Activated naive CD4-positive, alpha-beta T cell (primary cell): ENCODE data around the gene RHEX.
"Not testable (repeated sequence)": the region's sequence is repeated elsewhere in the genome, so short reads cannot be mapped to it uniquely, and the experiment has no call there.

Source experiments
- DNase-seq, 4 experiments: peaks; one replicate each; lab custom pipeline; 2025; lab: John Stamatoyannopoulos, UW

The RHEX gene

DNA sequence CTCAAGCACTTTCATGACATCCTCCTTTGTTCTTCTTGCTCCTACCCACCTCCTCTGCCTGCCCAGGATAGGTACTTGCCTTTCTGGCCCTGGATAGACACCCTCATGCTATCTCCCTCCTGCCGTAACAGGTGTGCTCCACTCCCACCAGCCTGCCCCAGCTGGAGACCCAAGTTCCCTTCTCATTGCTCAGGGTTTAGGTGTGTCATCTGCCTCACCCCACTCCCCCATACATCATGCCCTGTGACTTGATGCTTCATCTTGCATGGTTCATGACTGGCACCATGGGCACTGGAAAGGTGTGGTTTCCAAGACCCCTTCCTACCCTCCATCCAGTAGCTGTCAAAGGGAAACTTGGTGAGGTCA is 5.9 kb downstream of the RHEX start:
- no peak for DNase-seq

- no peak for DNase-seq
These were observed 6.5 kb downstream of the RHEX start for GRCh38 chr1:206059355-206059915.

GRCh38 chr1:206060844-206061243 is 7.9 kb downstream of the RHEX start:
- DNase-seq = no peak

DNA sequence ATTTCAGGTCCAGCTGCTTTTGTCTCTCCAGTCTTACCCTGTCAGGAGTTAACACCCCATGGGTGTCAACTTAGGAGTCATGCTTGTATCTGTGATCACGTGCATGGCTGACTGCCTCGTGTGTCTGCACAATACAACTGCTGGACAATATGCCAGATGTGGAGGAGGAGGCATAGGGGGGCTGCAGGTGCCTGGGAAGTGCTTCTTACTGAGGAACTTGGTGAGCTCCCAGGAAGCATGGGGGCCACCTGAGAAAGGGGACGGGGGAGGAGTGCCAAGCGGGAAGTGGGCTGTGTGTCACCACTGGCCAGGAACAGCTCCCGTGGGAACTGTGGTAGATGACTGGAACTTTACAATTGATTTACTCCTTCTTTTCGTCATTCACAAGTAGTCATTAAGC is 9.5 kb downstream of the RHEX start:
- no peak for DNase-seq

DNA sequence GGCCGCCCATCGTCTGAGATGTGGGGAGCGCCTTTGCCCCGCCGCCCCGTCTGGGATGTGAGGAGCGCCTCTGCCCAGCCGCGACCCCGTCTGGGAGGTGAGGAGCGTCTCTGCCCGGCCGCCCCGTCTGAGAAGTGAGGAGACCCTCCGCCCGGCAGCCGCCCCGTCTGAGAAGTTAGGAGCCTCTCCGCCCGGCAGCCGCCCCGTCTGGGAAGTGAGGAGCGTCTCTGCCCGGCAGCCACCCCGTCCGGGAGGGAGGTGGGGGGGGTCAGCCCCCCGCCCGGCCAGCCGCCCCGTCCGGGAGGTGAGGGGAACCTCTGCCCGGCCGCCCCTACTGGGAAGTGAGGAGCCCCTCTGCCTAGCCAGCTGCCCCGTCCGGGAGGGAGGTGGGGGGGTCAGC is 11.0 kb downstream of the RHEX start:
- not testable (repeated sequence) for DNase-seq

GRCh38 chr1:206064501-206064900 is 11.5 kb downstream of the RHEX start:
- not testable (repeated sequence) for DNase-seq

DNA sequence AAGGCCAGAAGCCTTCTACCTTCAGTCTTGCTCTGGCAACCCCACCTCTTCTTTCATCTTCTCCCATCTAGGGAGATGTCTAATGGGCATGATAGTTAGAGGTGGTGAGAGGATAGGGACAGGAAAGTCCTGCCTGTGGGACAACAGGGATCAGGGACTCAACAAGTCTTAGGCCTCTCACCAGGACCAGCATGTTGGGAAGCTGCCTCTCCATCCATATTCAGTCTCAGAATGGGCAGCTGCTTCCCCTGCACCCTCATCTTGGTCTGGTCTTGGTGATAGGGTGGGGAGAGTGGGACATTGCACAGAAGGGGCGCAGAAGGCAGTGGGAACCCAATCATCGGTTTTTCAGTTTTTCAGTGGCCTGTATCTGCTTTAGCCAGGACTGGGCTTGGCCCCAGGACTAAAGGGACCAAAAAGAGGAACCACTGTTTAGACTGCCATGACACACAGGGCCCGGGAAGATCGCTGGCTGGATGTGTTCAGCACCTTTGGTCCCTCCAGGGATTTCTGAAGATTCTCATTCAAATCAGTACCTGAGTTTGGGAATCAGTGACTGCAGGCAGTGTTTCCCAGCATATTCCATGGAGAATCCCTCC is 12.7 kb downstream of the RHEX start:
- no peak for DNase-seq

- DNase-seq = no peak
These were observed 13.7 kb downstream of the RHEX start for GRCh38 chr1:206066479-206067171.

DNA sequence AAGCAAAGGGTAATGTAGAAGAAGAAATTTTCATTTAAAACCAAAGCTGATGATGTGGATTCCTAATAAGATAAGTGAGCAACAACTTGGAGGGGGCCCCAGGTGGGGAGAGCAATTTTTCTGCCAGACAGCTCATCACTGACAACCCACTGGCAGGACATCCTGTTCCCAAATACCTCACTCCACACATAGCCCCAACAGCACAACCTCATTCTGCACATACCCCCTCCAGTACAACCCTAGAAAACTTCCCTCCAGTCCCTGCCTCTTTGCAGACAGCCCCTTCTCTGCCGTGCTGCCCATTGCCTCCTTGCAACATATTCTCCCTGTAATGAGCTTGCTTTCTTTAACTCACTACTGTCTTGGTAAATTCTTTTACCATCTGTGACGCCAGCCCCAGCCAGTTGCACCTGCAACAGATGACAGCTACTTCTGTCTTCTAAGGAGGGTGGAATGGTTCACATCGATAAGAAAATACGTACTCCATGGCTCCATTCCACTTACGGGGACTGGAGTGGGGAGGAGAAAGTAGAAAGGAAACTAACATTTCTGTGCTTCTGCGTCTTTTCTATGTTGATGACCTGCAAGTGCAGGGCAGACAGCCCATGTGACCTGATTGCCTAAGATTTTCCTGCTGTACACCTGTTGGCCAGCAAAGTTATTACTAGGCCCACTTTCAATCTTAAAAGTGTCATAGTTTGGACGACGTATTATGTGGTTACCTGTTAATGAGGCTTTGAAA is 14.7 kb downstream of the RHEX start:
- no peak for DNase-seq

DNA sequence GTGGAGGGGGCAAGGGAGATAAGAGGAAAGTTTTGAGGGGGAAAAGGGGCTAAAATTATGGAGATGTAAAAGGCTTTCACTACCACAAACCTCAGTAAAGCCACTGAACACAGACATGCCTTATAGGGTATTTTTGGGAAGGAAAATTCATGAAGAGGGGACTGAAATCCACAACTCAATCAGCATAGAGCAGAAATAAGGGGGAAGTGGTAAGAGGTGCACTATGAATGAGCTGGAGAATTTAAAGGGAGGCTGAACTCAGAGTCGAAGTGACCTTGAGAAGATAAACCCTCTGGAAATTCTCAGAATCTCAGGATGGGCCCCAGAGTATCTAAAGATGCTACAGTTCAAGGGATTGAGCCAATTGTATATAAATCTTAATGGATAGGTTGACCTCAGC is 15.3 kb downstream of the RHEX start:
- DNase-seq = no peak

- no peak for DNase-seq
These were observed 17.8 kb downstream of the RHEX start for GRCh38 chr1:206070627-206071304.

DNA sequence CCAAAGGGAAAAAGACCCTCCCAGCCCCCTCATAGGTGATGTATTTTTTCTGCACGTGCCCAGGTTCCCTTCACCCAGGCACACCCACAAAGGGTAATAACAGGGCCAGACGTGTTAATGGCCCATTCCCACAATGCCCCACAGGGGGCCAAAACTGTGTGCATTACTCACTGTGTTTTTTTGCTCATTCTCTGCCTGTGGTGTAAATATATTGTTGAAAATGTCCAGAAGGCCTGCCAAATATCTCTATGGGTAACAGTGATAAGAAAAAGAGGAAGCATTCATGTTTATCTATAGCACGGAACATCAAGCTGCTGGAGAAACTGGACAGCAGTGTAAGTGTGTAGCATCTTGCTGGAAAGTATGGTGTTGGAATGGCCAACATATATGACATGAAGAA is 21.9 kb downstream of the RHEX start:
- no peak for DNase-seq

DNA sequence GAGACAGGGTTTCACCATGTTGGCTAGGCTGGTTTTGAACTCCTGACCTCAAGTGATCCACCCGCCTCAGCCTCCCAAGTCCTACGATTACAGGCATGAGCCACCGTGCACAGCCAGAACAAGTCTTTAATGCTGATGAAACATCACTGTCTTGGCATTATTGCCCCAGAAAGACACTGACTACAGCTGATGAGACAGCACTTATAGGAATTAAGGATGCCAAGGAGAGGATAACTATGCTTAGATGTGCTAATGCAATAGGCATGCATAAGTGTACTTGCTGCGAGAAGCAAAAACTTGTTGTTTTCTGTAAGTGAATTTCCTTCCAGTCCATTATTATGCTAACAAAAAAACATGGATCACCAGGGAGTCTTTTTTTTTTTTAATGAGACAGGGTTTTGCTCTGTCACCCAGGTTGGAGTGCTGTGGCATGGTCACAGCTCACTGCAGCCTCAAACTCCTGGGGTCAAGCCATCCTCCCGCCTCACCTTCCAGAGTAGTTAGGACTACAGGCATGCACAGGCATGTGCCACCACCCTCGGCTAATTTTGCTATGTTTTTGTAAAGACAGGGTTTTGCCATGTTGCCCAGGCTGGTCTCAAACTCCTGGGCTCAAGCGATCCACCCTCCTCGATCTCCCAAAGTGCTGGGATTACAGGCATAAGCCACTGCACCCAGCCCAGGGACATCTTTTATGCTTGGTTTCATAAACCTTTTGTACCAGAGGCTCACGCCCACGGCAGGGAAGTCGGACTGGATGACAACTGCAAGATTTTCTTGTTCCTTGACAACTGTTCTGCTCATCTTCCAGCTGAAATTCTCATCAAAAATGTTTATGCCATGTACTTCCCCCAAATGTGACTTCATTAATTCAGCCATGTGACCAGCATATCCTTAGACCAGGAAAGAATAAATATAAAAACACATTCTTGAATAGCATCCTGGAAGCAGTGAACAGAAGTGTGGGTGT is 23.1 kb downstream of the RHEX start:
- no peak for DNase-seq

DNA sequence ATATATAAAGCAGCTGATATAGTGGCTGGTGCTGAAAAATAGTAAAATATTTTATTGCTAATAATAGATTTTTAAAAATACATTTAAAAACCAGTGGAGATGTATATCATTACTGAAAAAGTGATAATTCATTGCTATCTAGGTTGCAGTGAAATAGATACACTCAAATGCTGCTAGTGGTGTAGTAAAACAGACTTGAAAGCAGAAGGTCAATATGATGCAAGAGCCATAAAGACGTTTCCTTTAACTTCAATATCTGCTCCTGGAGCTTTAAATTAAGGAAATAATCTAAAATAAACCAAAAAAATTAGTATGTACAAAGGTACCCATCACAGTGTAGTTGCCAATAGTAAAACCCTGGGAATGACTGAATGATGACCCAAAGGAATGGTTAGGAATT is 26.2 kb downstream of the RHEX start:
- DNase-seq = no peak

DNA sequence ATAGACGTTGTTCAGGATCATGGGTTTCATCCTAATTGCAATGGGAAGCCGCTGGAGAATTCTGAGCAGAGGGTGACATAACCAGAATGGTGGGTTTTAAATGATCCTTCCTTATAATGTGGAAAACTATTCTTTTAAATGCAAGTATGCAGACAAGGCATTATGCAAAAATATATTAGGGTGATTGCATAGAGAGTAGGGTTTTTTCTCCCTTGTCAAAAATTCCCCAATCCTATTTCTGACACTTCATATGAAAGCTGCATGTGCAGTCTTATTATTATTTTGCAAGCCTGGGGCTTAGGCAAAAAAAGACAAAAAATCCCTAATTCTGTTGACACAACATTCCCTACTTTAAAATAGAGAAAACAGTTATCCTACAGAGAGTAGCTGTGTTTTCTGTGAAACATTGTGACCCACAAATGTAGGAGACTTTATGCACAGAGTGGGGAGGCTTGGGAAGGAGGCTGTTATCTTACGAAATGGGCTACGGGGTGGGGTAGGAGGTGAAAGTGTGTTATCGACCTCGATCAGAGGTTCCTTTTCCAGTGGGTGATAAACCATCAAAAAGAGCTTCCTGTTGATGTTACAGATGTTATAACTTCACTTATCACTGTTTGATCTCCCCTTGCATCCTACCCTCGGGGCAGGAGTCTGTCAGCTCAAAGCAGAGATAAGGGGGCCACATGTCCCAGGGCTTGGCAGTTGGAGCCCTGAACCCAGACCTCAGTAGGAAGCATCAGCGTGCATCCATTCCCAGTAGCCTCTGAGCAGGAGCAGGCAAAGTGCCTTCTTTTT is 27.2 kb downstream of the RHEX start:
- DNase-seq = no peak

- no peak for DNase-seq
These were observed 28.9 kb downstream of the RHEX start for GRCh38 chr1:206081856-206082255.

DNA sequence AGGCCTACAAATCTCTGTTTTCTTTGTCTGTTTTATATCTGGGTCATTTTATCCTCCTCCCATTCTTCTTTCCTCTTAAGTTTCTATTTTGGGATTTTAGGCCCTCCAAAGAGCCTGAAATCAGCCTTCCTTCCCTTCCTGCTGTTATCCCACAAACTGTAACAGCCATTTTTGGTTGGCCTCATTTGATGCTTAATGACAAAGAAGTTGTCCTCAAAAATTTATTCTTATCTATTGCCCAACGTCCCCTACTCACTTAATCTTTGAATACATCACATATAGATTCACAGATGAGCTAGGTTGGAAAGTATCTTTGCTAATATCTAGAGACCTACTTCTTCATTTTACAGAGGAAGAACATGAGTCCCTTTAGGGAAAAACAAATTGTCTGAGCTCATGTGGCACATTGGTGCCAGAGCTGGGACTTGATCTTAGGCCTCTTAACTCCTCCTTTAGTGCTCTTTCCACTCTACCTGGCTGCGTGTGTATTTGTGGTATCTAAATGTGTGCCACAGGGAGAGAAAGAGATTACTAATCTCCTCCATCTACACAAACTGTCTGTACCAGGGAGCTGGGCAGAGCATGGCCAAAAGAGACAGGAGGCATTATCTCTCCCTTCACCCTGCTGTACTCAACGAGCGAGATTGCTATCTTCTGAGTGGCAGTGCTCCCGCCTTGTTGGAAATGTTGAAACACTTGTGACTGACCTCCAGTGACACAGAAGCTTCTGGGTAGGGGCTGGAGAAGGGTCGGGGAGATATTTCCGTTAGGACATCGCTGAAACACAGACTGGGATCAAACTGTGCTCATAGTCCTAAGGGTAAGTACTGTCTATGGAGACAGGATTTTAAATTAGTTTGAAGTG is 30.1 kb downstream of the RHEX start:
- no peak for DNase-seq

GRCh38 chr1:206083750-206084149 is 30.8 kb downstream of the RHEX start:
- no peak for DNase-seq

DNA sequence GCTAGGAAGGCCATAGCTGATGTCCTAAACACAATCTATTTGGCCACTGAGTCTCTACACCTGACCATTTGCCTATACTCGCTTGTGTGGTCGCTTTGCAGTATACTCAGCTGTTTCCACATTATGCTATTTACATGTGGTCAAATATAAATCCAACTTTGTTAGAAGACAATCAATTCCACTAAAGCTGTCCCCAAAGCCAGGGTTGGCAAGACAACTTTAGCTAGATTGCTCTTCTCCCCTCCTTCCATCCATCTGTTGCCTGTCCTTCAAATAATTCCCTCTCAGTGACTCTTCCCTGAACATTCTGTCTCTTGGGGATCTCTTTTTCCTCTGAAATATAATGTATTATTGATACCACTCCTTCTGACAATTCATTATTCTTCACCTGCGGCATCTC is 34.1 kb downstream of the RHEX start:
- no peak for DNase-seq

- no peak for DNase-seq
These were observed 36.4 kb downstream of the RHEX start for GRCh38 chr1:206089341-206089740.
